EH (cell line): ENCODE measurements around the gene STYK1.
"Not testable (repeated sequence)": the region's sequence is repeated elsewhere in the genome, so short reads cannot be mapped to it uniquely, and the experiment has no call there.

ENCODE experiments used
- DNase-seq: peaks from one replicate; pipeline ENCODE4 v3.0.0-alpha.2; 2015; ENCODE audit warnings: low read depth

STYK1 gene

GRCh38 chr12:10620078-10620779, 53.6 kb downstream of the STYK1 start:
- DNase-seq = no peak

DNA sequence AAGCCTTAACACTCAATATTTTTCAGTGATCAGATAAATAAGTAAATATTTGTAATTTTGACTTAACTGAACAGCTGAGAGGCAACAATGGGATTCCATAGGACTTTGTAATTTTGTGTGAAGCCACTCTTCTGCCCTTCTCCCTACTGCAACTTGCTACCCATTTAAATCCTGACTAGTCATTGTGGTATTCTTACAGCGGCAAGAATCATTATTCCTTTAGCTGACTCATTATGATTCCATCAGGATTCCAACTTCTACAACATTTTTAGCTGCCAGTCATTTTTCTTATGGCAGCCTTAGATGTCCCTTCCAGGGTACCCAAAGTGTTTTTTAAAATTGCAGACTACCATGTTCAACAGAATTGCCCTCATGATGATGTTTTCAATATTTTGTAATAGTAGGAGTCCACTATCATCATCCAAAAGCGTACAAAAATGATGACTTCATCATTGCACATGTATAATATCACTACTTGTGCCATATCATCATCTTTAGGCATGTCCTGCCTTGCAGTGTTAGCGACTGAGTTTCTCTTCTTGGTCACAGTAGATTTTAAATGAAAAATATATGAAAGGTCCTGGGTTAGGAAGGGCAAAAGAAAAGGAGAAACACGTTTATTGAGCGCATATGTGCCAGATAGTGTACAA, 55.4 kb downstream of the STYK1 start:
- DNase-seq = peak; percentile 91

GRCh38 chr12:10617863-10618262, 56.0 kb downstream of the STYK1 start:
- DNase-seq = peak; percentile 27

DNA sequence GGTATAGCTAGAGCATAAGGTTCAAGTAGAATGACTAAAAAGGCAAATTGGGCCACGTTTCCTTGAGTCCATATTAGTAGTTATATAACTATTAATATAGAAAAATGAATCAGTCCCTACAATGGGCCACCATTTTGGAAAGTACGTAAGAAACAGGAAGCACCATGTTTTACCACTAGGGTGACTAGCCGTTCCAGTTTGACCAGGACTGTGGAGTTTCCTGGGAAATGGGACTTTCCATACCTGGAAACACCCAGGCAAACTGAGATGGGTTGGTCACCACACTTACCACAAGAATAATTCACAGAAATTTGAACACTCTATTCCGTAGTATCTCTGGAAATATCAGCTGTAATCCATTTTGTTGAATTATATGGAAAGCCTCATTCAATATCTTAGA, 58.3 kb downstream of the STYK1 start:
- DNase-seq = no peak

GRCh38 chr12:10614056-10614370, 59.8 kb downstream of the STYK1 start:
- DNase-seq = no peak

DNA sequence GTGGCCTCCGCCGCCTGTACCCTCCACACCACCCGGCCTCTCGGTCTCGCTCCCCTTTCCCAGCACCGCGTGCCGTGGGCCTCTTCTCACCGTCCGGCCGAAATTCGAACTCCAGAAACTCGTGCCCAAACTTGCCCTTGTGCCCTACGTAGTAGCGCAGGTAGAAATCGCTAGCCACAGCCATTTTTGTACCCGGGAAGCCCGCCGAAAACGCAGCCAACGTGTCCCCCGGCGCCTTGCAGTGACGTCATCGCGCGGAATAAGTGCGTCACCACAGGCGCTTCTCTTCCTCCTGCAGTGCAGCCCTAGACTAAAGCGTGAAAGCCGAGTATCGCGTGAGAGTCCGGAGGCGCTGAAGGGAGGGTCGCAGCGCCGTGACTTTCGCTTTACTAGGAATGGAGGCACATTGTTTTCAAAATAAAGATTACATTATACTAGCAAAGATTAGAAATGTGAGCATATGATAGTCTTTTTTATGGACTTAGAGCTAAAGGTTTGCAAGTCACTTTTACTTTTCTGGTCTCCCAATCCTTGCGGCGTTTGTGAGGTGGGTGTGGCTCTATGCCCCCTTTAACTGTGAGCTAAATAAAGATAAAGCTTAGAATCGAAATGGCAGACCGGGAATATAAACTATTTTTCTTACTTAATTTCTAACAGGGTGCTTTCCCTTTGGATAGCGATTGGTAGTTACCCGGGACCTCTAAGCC, 60.4 kb downstream of the STYK1 start, which contains the start of gene MAGOHB:
Gene MAGOHB (minus strand): TSS at position 261 of the 707 bp plus-strand sequence. CDS start 77 bp downstream, at position 184.
- peak; percentile 95 for DNase-seq

DNA sequence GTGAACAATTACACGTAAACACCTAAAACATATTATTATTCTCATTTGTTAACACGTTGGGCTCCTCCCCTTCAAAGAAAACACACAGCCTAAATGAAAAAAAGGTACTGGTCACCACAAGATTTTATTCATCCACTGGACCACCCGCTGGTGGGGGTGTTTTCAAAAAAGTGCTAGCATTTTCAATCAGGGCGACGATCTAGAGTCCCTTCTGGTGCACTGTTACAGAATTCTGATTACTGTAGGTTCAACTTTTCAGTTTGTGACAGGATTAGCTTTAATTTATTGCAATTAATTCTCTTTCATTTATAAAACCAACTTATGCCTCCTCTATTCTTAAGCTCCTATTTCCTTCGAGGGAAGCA, 60.9 kb downstream of the STYK1 start:
- no peak for DNase-seq

DNA sequence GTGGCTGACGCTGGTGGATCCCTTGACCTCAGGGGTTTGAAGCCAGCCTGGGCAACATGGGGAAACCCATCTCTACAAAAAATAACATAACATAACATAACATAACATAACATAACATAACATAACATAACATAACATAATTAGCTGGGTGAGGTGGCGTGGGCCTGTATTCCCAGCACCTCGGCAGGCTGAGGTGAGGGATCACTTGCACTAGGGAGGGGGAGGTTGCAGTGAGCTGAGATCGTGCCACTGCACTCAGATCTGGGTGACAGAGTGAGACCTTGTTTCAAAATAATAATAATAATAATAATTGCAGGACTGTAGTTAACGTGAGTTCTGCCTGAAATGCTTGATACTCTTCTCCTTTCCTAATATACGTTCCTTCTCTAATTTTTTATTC, 61.7 kb downstream of the STYK1 start:
- DNase-seq = no peak

DNA sequence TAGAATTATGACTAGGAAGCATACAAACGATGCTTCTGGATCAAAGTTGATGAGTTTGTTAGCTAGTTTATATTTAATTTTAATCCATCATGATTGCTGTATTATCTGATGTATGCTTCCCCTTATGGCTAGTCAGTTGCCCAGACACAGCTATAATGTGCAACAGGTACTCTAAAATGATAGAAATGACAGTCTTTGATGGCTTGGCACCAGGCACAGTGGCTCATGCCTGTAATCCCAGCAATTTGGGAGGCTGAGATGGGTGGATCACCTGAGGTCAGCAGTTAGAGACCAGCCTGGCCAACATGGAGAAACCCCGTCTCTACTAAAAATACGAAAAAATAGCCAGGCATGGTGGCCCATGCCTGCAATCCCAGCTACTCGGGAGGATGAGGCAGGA, 62.6 kb downstream of the STYK1 start:
- not testable (repeated sequence) for DNase-seq

DNA sequence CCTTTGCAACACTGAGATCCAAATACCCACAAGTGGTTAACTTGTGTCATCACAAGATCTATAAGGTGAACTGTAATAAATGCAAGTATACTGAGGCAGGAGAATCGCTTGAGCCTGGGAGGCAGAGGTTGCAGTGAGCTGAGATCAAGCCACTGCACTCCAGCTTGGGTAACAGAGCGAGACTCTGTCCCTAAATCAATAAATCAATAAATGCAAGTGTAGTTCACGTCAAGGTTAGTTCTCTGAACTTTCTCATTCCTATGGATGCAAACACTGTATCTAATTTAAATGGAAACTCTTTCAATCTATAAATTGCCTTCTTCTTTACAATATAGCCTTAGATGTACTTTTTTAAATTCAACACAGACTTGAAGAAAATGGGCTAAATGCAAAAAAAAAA, 63.7 kb downstream of the STYK1 start:
- DNase-seq = no peak

- DNase-seq = peak; percentile 48
Measured at GRCh38 chr12:10607885-10608458, 65.9 kb downstream of the STYK1 start.

DNA sequence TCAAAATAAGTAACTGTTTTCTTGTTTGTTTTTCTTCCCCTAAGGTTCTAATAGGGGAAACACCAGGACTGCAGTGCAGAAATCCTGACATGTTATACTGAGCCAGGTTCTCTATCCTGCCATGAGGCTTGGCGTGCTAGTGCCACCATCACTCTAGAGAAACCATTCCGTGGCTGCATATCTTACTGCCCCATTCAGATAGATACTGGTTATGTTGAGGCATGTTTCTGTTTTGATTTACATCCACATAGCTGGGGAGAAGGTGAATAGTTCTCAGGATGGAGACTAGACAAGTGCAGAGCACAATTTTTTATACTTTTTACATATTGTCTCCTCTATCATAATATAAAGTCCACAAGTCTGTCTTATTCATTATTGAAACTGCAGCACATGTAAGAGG, 72.0 kb downstream of the STYK1 start:
- no peak for DNase-seq

DNA sequence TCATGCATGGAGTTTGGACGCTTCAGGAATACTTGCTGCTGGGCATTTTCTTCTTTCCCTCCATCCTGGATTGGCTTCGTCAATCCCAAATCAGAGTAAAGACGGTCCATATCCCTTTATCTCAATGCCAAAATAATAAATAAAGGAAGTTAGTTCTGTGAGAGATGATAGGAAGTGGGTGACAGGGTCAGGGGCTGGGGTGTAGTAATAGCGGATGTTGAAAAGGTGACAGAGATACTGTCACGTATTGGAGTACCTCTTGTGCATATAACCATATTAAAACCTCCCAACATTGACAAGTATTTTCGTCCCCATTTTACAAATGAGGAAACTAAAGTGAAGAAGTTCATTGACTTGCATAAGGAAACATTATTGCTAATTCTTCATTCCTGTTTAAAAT, 72.9 kb downstream of the STYK1 start:
- no peak for DNase-seq

DNA sequence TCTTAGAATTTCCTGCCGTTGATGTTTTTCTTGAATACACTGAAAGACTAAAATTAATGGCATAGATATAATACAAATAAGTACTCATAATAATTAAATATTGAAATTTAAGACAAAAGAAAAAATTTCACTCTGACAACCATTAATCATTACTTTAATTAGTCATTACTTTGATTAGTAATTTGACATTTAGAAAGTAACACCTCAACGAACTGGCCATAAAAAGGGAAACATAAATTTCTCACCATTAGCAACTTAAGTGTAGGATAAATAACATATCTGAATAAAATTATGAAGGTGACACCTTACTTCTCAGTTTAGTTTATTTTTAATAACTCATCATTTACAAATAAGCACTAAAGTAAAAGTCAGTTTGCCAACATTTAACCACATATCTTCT, 78.0 kb downstream of the STYK1 start:
- no peak for DNase-seq

- peak; percentile 38 for DNase-seq
Measured at GRCh38 chr12:10590966-10591365, 82.9 kb downstream of the STYK1 start.

DNA sequence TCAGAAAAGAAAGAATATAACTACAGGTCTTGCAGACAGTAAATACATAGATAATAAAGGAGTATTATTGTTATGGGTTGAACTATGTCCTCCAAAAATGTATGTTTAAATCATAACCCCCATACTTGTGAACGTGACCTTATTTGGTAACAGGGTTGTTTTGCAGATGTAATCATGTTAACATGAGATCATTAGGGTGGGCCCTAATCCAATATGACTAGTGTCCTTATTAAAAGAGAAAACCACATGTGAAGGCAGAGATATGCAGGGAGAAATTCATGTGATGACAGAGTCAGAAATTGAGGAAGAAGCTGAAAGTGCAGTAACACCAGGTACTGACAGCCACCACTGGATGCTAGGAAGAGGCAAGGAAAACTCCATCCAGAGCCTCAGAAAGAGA, 89.4 kb downstream of the STYK1 start:
- peak; percentile 4 for DNase-seq

- DNase-seq = no peak
Measured at GRCh38 chr12:10582704-10583103, 91.1 kb downstream of the STYK1 start.

GRCh38 chr12:10582133-10582532, 91.7 kb downstream of the STYK1 start:
- not testable (repeated sequence) for DNase-seq

DNA sequence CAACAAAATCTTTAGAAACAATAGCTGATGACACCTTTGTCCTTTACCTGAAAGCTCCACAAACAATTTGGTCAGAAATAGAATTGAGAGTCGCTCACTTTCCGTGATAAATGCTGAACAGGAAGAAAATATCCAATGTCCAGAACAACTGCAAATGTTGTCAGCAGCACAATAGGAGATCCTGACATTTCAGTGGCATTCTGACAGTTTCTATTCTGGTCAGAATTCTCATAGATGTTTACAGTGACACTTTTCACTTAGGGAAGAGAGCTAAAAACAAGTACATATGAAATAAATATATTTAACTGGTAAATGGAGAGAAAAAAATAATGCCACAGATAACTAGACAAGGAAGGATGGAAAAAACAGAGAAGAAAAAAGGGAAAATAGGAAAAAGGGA, 99.5 kb downstream of the STYK1 start:
- no peak for DNase-seq

GRCh38 chr12:10572021-10572490, 101.8 kb downstream of the STYK1 start:
- peak; percentile 70 for DNase-seq

- DNase-seq = no peak
Measured at GRCh38 chr12:10571141-10571540, 102.7 kb downstream of the STYK1 start.
